Amniotic epithelial cell (primary cell): ENCODE data around the gene SLC25A43.
"Not testable (repeated sequence)": the region's sequence is repeated elsewhere in the genome, so short reads cannot be mapped to it uniquely, and the experiment has no call there.

Source experiments
- DNase-seq: peaks from one replicate; pipeline ENCODE4 v3.0.0-alpha.2; 2010; ENCODE audit warnings: low read depth

Gene SLC25A43

DNA sequence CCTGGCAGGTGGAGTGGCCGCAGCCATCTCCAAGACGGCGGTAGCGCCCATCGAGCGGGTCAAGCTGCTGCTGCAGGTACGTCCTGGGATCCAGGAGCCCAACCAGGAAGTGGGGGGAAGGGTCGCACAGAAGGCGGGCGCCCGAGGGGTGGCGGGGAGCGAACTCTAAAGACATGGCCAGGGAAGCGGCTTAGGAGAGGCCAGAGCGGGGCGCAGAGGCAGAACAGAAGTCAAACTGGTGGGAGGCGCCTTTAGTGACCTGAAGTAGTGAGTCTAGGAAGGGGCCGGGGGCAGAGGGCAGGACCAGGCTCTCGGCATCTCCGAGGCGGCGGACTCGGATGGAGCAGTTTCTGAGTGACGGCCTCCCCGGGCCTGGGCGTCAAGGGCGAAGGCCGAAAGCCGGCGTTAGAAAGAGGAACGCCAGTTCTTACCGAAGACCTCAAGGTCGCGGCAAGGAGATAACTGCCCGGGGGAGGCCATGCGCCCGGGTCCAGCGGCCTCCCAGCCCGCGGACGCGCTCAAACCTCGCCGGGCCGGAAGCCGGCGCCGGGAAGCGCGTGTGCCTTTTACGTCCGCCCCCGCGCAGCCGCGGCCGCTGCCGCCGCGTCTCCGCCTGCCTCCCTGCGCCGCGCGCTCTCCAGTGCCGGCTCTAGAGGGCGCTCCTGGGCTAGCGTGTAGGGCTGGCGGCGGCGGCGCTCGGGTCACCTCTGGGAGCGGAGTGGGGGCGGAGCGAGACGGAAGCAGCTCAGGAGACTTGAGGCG is 69.6 kb downstream of the SLC25A43 start:
- peak; percentile 68 for DNase-seq

GRCh38 chrX:119469313-119469635 is 70.1 kb downstream of the SLC25A43 start:
- DNase-seq, result no peak

DNA sequence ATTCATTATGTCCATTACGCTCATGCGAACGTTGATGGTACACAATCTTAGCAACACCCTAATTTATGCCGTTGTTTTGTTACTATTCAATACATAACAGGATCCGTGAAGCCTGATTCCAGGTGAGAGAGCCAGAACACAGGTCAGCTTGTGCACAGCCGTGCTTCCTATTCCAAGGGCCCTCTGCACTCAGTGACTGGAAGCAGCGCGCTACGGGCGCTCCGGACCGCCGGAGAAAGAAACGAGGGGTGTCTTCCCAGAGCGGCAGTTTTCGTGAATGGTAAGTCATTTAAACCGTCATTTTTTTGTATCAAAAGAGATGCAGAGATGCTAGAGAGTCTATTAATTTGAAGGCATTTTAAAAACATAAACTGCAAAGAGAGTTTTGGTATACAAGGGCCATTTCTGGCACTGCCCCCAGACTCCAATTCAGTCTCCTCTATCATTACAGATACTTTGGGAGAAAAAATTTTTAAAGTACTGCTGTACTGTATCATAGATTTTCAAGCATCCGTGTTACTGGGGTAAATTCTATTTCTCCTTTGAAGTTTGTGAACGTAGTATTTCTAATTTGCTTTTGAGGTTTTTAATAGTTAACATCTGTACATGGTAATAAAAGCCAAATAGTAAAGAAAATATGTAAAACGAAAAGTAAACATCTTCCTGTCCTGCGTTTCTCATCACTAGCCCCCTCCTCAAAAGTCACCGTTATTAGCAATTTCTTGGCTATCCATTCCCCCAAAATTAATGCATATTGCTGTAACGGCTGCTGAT is 75.7 kb downstream of the SLC25A43 start:
- DNase-seq, result no peak

DNA sequence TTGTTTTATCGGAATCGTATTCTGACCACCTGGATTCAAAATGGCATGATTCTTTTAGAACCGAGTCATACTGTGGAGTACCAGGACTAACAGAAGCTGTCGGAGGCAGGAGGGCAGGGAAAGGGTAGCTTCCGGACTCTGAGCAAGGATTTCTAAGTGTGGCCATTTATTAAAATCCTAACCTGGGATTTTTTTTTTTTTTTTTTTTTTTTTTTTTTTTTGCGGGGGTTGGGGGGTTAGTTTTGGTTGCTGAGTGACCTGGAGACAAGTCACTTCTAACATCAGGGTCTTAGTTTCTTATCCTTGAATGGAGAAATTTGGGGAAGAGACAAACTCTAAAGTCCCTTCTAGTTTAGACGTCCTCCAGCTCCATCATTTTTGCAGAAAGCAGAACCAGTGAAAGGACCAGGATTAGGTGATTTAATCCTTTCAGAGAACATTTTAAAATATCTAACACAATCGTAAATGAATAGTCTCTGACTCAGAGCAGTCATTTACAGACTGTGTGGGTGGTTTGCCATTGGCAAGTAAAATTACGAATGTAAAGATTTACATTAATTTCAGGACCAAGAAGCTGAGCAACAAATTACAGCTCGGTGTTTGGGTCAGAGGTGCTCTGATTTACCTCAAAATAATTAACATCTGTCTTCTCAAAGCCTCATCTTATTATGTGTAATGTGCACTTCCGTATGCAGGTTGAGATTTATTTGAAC is 76.4 kb downstream of the SLC25A43 start:
- DNase-seq, result peak; percentile 7

DNA sequence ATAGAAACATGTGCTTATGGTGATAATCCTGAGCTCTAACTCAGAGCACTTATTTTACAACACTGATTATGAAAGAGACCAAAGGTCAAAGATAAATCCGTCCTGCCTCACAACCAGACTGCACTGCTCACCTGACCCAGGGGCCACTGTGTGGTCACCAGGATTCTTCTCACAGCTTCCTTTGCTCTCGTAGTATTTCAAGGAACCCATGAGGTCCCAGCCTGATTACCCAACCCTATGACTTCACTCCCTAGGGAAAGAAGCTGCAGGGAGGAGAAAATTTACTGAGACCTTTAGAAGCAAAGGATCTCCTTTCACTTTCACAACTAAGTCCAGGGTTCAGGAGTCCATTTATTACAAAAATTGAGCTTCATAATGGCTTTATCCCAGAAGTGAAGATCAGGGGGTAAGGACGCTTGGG is 78.7 kb downstream of the SLC25A43 start:
- DNase-seq, result peak; percentile 97

- DNase-seq, result no peak
Observed at GRCh38 chrX:119478504-119478903, 79.4 kb downstream of the SLC25A43 start.

GRCh38 chrX:119479845-119480244 is 80.7 kb downstream of the SLC25A43 start:
- DNase-seq, result no peak

- DNase-seq, result peak; percentile 11
Observed at GRCh38 chrX:119481323-119481801, 82.2 kb downstream of the SLC25A43 start.

GRCh38 chrX:119482041-119482440 is 82.9 kb downstream of the SLC25A43 start:
- DNase-seq, result no peak

DNA sequence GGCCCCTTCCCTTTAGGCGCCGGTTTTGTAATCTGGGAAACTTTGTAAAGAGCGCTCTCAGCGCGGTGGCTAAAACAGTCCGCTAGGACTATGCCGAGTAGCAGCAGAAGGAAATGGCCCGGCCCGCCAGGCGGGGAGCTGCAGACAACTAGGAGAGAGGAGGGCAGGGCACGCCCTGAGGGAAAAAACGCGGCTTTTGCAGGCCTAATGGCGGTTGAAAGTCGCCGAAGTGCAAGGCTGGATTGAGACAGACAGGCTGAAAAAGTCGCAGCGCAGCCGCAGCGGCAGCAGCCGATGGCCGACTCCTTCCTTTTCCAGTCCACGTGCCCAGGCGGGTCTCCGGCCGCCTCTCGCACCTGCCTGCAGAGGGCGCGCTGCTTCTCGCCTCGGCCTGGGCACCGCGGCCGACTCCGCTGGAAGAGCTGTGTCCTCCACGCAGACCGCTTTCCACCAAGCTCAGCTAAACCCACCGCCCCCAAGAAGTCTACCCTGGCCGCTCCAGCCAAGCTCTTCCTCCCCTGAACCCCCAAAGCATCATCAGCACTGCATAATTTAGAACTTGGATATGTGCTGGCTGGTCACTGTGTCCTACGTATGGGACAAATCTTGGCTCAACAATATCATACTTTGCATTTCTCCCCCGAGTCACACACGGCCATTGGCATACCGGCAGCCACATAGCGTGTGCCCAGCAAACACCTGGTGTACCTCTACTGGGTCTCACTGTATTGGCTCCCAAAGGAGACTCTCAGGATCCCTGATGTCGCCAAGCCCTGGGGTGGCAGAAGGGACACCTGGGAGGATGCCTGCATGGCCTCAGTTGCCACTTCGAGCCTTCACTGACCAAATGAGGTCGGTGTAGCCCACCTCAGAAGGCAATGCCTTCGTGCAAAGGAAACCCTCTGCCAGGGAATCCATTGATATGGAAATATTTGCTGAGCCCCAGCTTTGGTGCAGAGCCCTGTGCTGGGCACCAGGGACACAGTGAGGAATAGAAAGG is 83.6 kb downstream of the SLC25A43 start:
- DNase-seq, result peak; percentile 31

DNA sequence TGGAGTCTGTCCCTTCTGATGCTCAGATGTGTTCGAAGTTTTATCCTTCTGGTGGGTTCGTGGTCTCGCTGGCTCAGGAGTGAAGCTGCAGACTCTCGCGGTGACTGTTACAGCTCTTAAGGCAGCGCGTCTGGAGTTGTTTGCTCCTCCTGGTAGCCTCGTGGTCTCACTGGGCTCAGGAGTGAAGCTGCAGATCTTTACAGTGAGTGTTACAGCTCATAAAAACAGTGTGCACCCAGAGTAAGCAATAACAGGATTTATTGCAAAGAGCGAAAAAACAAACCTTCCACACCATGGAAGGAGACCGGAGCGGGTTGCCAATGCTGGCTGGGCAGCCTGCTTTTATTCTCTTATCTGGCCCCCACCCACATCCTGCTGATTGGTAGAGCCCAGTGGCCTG is 87.6 kb downstream of the SLC25A43 start:
- no peak for DNase-seq

DNA sequence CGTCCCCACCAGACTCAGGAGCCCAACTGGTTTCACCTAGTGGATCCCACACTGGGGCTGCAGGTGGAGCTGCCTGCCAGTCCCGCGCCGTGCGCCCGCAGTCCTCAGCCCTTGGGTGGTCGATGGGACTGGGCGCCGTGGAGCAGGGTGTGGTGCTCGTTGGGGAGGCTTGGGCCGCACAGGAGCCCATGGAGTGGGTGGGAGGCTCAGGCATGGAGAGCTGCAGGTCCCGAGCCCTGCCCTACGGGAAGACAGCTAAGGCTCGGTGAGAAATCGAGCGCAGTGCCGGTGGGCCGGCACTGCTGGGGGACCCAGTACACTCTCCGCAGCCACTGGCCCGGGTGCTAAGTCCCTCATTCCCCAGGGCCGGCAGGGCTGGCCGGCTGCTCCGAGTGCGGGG is 88.6 kb downstream of the SLC25A43 start:
- DNase-seq, result not testable (repeated sequence)

GRCh38 chrX:119488749-119489148 is 89.6 kb downstream of the SLC25A43 start:
- peak; percentile 27 for DNase-seq

- DNase-seq, result no peak
Observed at GRCh38 chrX:119489212-119490074, 90.3 kb downstream of the SLC25A43 start.

- DNase-seq, result no peak
Observed at GRCh38 chrX:119492463-119492862, 93.3 kb downstream of the SLC25A43 start.

DNA sequence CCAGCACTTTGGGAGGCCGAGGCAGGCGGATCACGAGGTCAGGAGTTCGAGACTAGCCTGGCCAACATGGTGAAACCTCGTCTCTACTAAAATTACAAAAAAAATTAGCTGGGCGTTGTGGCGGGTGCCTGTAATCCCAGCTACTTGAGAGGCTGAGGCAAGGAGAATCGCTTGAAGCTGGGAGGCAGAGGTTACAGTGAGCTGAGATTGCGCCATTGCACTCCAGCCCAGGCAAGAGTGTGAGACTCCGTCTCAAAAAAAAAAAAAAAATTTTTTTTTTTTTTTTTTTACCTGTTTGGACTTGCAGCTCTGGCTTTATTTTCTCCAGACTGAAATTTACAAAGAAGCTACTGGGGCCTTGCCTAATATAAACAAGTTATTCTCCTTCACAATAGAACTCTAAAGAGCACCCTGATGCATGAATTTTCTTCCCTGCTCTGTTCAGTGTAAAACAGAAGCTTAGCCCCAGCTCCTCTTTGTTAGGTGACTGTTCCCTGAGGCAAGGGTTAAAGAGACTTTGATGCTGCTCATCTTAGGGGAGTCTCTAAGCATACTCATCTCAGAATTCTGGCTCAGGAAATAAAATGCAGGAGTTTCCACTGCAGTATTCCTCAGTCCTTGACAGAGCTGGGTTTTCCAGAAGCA is 94.8 kb downstream of the SLC25A43 start:
- not testable (repeated sequence) for DNase-seq

DNA sequence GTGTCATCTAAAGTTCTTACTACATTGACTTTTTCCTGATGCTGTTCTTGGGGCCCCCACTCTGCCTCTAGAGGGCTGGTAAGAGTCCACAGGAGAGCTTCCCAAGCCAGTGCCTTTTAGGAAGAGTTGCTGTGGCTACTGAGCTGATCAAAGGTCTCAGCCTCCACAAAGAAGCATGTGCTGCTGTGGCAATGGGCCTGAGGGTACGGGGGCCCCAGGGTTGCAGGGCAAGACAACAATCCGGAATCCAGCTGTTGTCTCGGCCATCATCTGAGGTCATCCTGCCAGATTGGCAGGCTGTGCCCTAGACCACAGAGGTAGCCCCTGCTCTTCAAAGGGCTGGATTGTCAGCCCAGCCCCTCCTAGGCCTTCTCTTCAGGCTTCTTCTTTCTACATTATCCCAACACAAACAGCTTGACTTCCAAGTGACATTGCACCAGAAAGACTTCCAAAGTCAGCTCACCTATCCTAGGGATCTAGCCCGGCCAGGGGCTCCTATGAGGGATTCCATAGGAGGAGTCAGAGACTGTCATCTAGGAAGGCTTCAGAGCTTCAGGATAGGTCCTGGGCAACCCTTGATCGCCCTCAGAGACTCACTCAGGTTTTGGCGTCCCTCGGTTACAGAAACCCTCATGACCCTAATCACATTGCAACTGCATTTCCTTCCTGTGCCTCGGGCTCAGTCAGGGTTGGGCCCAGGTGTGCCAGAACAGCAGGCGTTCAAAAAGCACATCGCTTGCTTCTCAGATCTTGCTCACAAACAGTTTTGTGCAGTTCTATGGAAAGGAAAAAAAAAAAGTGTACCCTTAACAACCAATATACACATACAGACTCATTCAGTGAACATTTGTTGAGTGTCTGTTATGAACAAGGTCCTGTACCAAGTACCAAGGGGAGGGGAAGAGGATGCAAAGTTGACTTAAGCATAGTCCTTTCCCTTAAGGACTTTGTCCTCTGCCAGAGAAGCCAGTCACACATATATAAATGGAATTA is 96.9 kb downstream of the SLC25A43 start:
- DNase-seq, result no peak

- no peak for DNase-seq
Observed at GRCh38 chrX:119497185-119497584, 98.0 kb downstream of the SLC25A43 start.
